OCI-LY7 (cell line): ENCODE data around the gene AATF.

Experiments
- CTCF ChIP-seq: fragments of 200-600 bp; sonication (generic); conservative IDR thresholded peaks from 2 replicates; pipeline ENCODE4 v1.5.1; 2014; ENCODE audit warnings: mild to moderate bottlenecking, antibody characterized with exemption, low read length, moderate library complexity, mixed read lengths
- EZH2phosphoT487 ChIP-seq: fragments of 200-600 bp; sonication (generic); IDR thresholded peaks from 2 replicates; pipeline ENCODE4 v1.6.1; 2018; ENCODE audit warnings: low read depth, borderline replicate concordance, mild to moderate bottlenecking, mixed run types, antibody characterized with exemption, low read length, moderate library complexity, mixed read lengths

GRCh38 chr17:37019117-37019740 is 70.5 kb downstream of the AATF start:
- TF ChIP-seq CTCF (no peak), EZH2phosphoT487 (no peak)
